CD8-positive, alpha-beta memory T cell (primary cell): ENCODE measurements around the gene NDUFS3. TPM values are rescaled to one million over a fixed set of nuclear protein-coding genes. Genes with fewer than 3 reads are reported as not detected.
"Not testable (repeated sequence)": the region's sequence is repeated elsewhere in the genome, so short reads cannot be mapped to it uniquely, and the experiment has no call there.

ENCODE experiments used
- CTCF ChIA-PET: fragments of 350-600 bp; sonication (Branson Sonifier 250); formaldehyde crosslinking; loops from one replicate; lab custom pipeline; 2021; ENCODE audit warnings: antibody characterized with exemption; lab: Charles Lee
- POLR2A ChIA-PET: fragments of 350-600 bp; sonication (Branson Sonifier 250); formaldehyde crosslinking; loops from one replicate; lab custom pipeline; 2021; ENCODE audit warnings: antibody characterized with exemption; lab: Charles Lee
- DNase-seq, 5 donors: peaks; one replicate each; pipeline versions ENCODE4 v3.0.0 to v3.0.0-alpha.2; 2020 to 2022; ENCODE audit warnings: mixed read lengths in 1 of 5
- H3K27ac ChIP-seq: one replicate; pipeline ENCODE4 v1.7.0; 2013; ENCODE audit warnings: low read depth, mild to moderate bottlenecking, low read length, moderate library complexity
- H3K27me3 ChIP-seq: 2 replicates; pipeline ENCODE4 v1.7.0; 2013; ENCODE audit warnings: low read length, mild to moderate bottlenecking; ENCODE audit not compliant: insufficient read depth, poor library complexity, severe bottlenecking
- H3K36me3 ChIP-seq: 2 replicates; pipeline ENCODE4 v1.7.0; 2013; ENCODE audit warnings: mild to moderate bottlenecking, low read length, moderate library complexity; ENCODE audit not compliant: insufficient read depth
- H3K4me1 ChIP-seq: 2 replicates; pipeline ENCODE4 v1.7.0; 2013; ENCODE audit warnings: mild to moderate bottlenecking, low read length, moderate library complexity; ENCODE audit not compliant: insufficient read depth
- H3K4me3 ChIP-seq: 2 replicates; pipeline ENCODE4 v1.7.0; 2013; ENCODE audit warnings: mild to moderate bottlenecking, low read length
- H3K9me3 ChIP-seq: 2 replicates; pipeline ENCODE4 v1.7.0; 2013; ENCODE audit warnings: mild to moderate bottlenecking, low read length
- H3K27ac Mint-ChIP-seq, 8 donors: one replicate each; pipeline ENCODE4 v1.8.0; 2020 to 2021; ENCODE audit warnings: mixed read lengths in 8 of 8, mild to moderate bottlenecking in 6 of 8, inconsistent platforms in 3 of 8, moderate library complexity in 3 of 8
- H3K27me3 Mint-ChIP-seq, 2 donors: one replicate each; pipeline ENCODE4 v1.8.0; 2020 to 2021; ENCODE audit warnings: mixed read lengths in 2 of 2, mild to moderate bottlenecking in 1 of 2, moderate library complexity in 1 of 2
- H3K36me3 Mint-ChIP-seq, 3 donors: one replicate each; pipeline ENCODE4 v1.8.0; 2020 to 2021; ENCODE audit warnings: mixed read lengths in 3 of 3, inconsistent platforms in 1 of 3, mild to moderate bottlenecking in 1 of 3
- H3K4me1 Mint-ChIP-seq, 3 donors: one replicate each; pipeline ENCODE4 v1.8.0; 2020 to 2021; ENCODE audit warnings: mixed read lengths in 3 of 3, inconsistent platforms in 1 of 3, mild to moderate bottlenecking in 1 of 3
- H3K4me3 Mint-ChIP-seq, 7 donors: one replicate each; pipeline ENCODE4 v1.8.0; 2020 to 2021; ENCODE audit warnings: mixed read lengths in 7 of 7, mild to moderate bottlenecking in 6 of 7, moderate library complexity in 4 of 7, inconsistent platforms in 2 of 7
- H3K9me3 Mint-ChIP-seq, 5 donors: one replicate each; pipeline ENCODE4 v1.8.0; 2020 to 2022; ENCODE audit warnings: mixed read lengths in 5 of 5, mild to moderate bottlenecking in 3 of 5, moderate library complexity in 2 of 5, inconsistent platforms in 1 of 5
- polyA plus RNA-seq: library from polyadenylated mRNA; unstranded; fragments of 300-500 nt; fragmentation: Illumina TruSeq; gene quantifications from one replicate; pipeline ENCODE4 v1.2.3, GENCODE V29; 2021
- total RNA-seq, 2 experiments: library from RNA; stranded (reverse); gene quantifications; one replicate each; pipeline ENCODE4 v1.2.3, GENCODE V29; 2021

Gene NDUFS3
- total and polyA plus RNA-seq, 3 experiments from 2014 or later = 98.9 to 157 (median 147) TPM

- POLR2A ChIA-PET = no interaction called here
These were observed 42.0 kb upstream of the NDUFS3 start for GRCh38 chr11:47536915-47537314.

GRCh38 chr11:47538741-47539565, 39.9 kb upstream of the NDUFS3 start:
- no peak overlapping the region for H3K4me3 ChIP-seq
- Mint-ChIP-seq H3K9me3 (no peaks in the 10 kb centered on the region), H3K4me3 (peak overlapping the region in 5 of 7 donors; percentile 0 to 72 (median 43)), H3K27ac (peak overlapping the region in 6 of 8 donors; percentile 13 to 78 (median 66)), H3K4me1 (peaks cover 68 to 85% (median 72%) of the 10 kb centered on the region in 3 donors), H3K36me3 (peaks cover 0 to 37% (median 7%) of the 10 kb centered on the region in 3 donors), H3K27me3 (no peaks in the 10 kb centered on the region)
- H3K4me1 ChIP-seq = peaks cover 51% of the 10 kb centered on the region
- CTCF ChIA-PET = interaction anchor here (1.7 kb wide), 1 partner anchor 8 kb away, joined by 5 read pairs; no protein-coding TSS in a partner anchor
- no peak overlapping the region for H3K27ac ChIP-seq
- no peaks in the 10 kb centered on the region for H3K9me3 ChIP-seq
- H3K27me3 ChIP-seq = no peaks in the 10 kb centered on the region
- no peak for DNase-seq
- H3K36me3 ChIP-seq = no peaks in the 10 kb centered on the region
- POLR2A ChIA-PET = no interaction called here

More at GRCh38 chr11:47536915-47537314, 42.0 kb upstream of the NDUFS3 start:
- Mint-ChIP-seq H3K27me3 (no peaks in the 10 kb centered on the region), H3K36me3 (peaks cover 0 to 39% (median 7%) of the 10 kb centered on the region in 3 donors), H3K9me3 (no peaks in the 10 kb centered on the region), H3K4me1 (peaks cover 60 to 83% (median 62%) of the 10 kb centered on the region in 3 donors), H3K4me3 (no peak overlapping the region), H3K27ac (no peak overlapping the region)
- peaks cover 50% of the 10 kb centered on the region for H3K4me1 ChIP-seq
- H3K27me3 ChIP-seq = no peaks in the 10 kb centered on the region
- no peak for DNase-seq
- H3K9me3 ChIP-seq = no peaks in the 10 kb centered on the region
- H3K36me3 ChIP-seq = no peaks in the 10 kb centered on the region
- CTCF ChIA-PET = interaction anchor here (1.1 kb wide), 1 partner anchor 38 kb away, joined by 3 read pairs; no protein-coding TSS in a partner anchor
- H3K27ac ChIP-seq = no peak overlapping the region
- H3K4me3 ChIP-seq = no peak overlapping the region

- H3K4me1 Mint-ChIP-seq = peaks cover 75 to 90% (median 79%) of the 10 kb centered on the region in 3 donors
- H3K9me3 Mint-ChIP-seq = no peaks in the 10 kb centered on the region
- H3K4me3 ChIP-seq = no peak overlapping the region
- DNase-seq = no peak
- no peaks in the 10 kb centered on the region for H3K27me3 ChIP-seq
- POLR2A ChIA-PET = no interaction called here
- no peaks in the 10 kb centered on the region for H3K9me3 ChIP-seq
- H3K36me3 Mint-ChIP-seq = peaks cover 0 to 39% (median 7%) of the 10 kb centered on the region in 3 donors
- CTCF ChIA-PET = interaction anchor here (1.7 kb wide), 1 partner anchor 8 kb away, joined by 5 read pairs; no protein-coding TSS in a partner anchor
- no peaks in the 10 kb centered on the region for H3K27me3 Mint-ChIP-seq
- H3K4me3 Mint-ChIP-seq = peak overlapping the region in 6 of 7 donors; percentile 12 to 66 (median 54)
- H3K36me3 ChIP-seq = no peaks in the 10 kb centered on the region
- peaks cover 58% of the 10 kb centered on the region for H3K4me1 ChIP-seq
- peak overlapping the region in 6 of 8 donors; percentile 7 to 92 (median 20) for H3K27ac Mint-ChIP-seq
- no peak overlapping the region for H3K27ac ChIP-seq
These were observed 39.2 kb upstream of the NDUFS3 start for GRCh38 chr11:47539681-47540039.

GRCh38 chr11:47541070-47541469, 37.8 kb upstream of the NDUFS3 start:
- Mint-ChIP-seq H3K27me3 (no peaks in the 10 kb centered on the region), H3K27ac (peak overlapping the region; percentile 7 to 84 (median 56)), H3K4me1 (peaks cover 70 to 85% (median 71%) of the 10 kb centered on the region in 3 donors), H3K4me3 (peak overlapping the region; percentile 6 to 74 (median 58)), H3K36me3 (peaks cover 0 to 30% (median 4%) of the 10 kb centered on the region in 3 donors), H3K9me3 (no peaks in the 10 kb centered on the region)
- POLR2A ChIA-PET = no interaction called here
- H3K36me3 ChIP-seq = no peaks in the 10 kb centered on the region
- no peak for DNase-seq
- H3K27me3 ChIP-seq = no peaks in the 10 kb centered on the region
- H3K9me3 ChIP-seq = no peaks in the 10 kb centered on the region
- H3K4me3 ChIP-seq = no peak overlapping the region
- CTCF ChIA-PET = interaction anchor here (0.8 kb wide), 1 partner anchor 129 kb away, joined by 3 read pairs; no protein-coding TSS in a partner anchor
- peaks cover 67% of the 10 kb centered on the region for H3K4me1 ChIP-seq
- no peak overlapping the region for H3K27ac ChIP-seq

GRCh38 chr11:47545298-47545697, 33.6 kb upstream of the NDUFS3 start:
- DNase-seq = no peak
- Histone ChIP-seq H3K4me3 (no peak overlapping the region), H3K4me1 (peaks cover 76% of the 10 kb centered on the region), H3K27me3 (no peaks in the 10 kb centered on the region), H3K36me3 (no peaks in the 10 kb centered on the region), H3K27ac (no peak overlapping the region), H3K9me3 (no peaks in the 10 kb centered on the region)
- Mint-ChIP-seq H3K27me3 (no peaks in the 10 kb centered on the region), H3K27ac (peak overlapping the region in 1 of 8 donors; percentile 11), H3K9me3 (no peaks in the 10 kb centered on the region), H3K4me1 (peaks cover 67 to 82% (median 81%) of the 10 kb centered on the region in 3 donors), H3K36me3 (peaks cover 0 to 30% (median 4%) of the 10 kb centered on the region in 3 donors), H3K4me3 (peak overlapping the region in 1 of 7 donors; percentile 68)
- ChIA-PET CTCF (interaction anchor here (1.0 kb wide), 1 partner anchor 12 kb away, joined by 3 read pairs; no protein-coding TSS in a partner anchor), POLR2A (no interaction called here)

- H3K36me3 ChIP-seq, H3K27me3 ChIP-seq, H3K9me3 ChIP-seq, H3K27ac ChIP-seq, H3K27me3 Mint-ChIP-seq, H3K9me3 Mint-ChIP-seq, CTCF ChIA-PET, DNase-seq, H3K4me3 ChIP-seq: not testable (repeated sequence)
- peaks cover 0 to 31% (median 3%) of the 10 kb centered on the region in 3 donors for H3K36me3 Mint-ChIP-seq
- H3K4me3 Mint-ChIP-seq = peak overlapping the region in 1 of 7 donors; percentile 54
- peak overlapping the region in 2 of 8 donors; percentile 47 to 71 for H3K27ac Mint-ChIP-seq
- H3K4me1 ChIP-seq = peaks cover 77% of the 10 kb centered on the region
- H3K4me1 Mint-ChIP-seq = peaks cover 67 to 82% (median 81%) of the 10 kb centered on the region in 3 donors
- POLR2A ChIA-PET = interaction anchor here (0.7 kb wide), 1 partner anchor 1595 kb away, joined by 6 read pairs; no protein-coding TSS in a partner anchor
These were observed 32.6 kb upstream of the NDUFS3 start for GRCh38 chr11:47546274-47546673.

- ChIA-PET POLR2A (interaction anchor here (1.6 kb wide), 1 partner anchor 28 kb away, joined by 3 read pairs; the partner anchor contains the start of gene KBTBD4), CTCF (interaction anchor here (1.1 to 2.1 kb wide), 2 partner anchors 15 to 23 kb away, joined by 3 to 9 read pairs; partner anchors contain the start of gene PTPMT1)
- Histone ChIP-seq H3K4me1 (peaks cover 55% of the 10 kb centered on the region), H3K4me3 (peak overlapping the region; percentile 65), H3K27ac (no peak overlapping the region), H3K9me3 (no peaks in the 10 kb centered on the region), H3K36me3 (no peaks in the 10 kb centered on the region), H3K27me3 (no peaks in the 10 kb centered on the region)
- Mint-ChIP-seq H3K27me3 (no peaks in the 10 kb centered on the region), H3K27ac (peak overlapping the region; percentile 59 to 99 (median 93)), H3K36me3 (peaks cover 0 to 31% (median 3%) of the 10 kb centered on the region in 3 donors), H3K9me3 (no peaks in the 10 kb centered on the region), H3K4me3 (peak overlapping the region; percentile 95 to 100 (median 97)), H3K4me1 (peaks cover 49 to 69% (median 68%) of the 10 kb centered on the region in 3 donors)
- DNase-seq = no peak
These were observed 28.4 kb upstream of the NDUFS3 start for GRCh38 chr11:47550288-47551047.
